HEK293 (cell line): Measurements from ENCODE around the gene HERC3.

Source experiments
- CTCF ChIA-PET: fragments of 350-600 bp; formaldehyde crosslinking; extraction: SDS; loops from one replicate; lab custom pipeline; 2021; ENCODE audit warnings: antibody characterized with exemption; lab: Yijun Ruan, JAX
- POLR2A ChIA-PET: fragments of 300-600 bp; formaldehyde crosslinking; extraction: SDS; loops from one replicate; lab custom pipeline; 2020; ENCODE audit warnings: antibody characterized with exemption, inconsistent platforms; lab: Yijun Ruan, JAX
- H3K27ac ChIP-seq: fragments of 200-500 bp; sonication (Bioruptor generic); 2 replicates; pipeline ENCODE4 v1.5.1; 2014; ENCODE audit warnings: low read depth, low read length, control low read depth, inconsistent platforms; ENCODE audit errors: extremely low read depth
- H3K36me3 ChIP-seq, 2 experiments: fragments of 200-500 bp in 1 of 2; sonication (Bioruptor generic) in 1 of 2; 1 replicate in 1 of 2; 2 replicates in 1 of 2; pipeline ENCODE4 v1.5.1; 2014 to 2017; ENCODE audit warnings: inconsistent platforms in 2 of 2, low read length in 2 of 2; ENCODE audit not compliant: control insufficient read depth in 2 of 2, insufficient read depth in 1 of 2
- H3K4me1 ChIP-seq: fragments of 200-500 bp; sonication (Bioruptor generic); 2 replicates; pipeline ENCODE4 v1.5.1; 2014; ENCODE audit warnings: mild to moderate bottlenecking, low read length, inconsistent platforms; ENCODE audit not compliant: control insufficient read depth, insufficient read depth
- H3K4me3 ChIP-seq: 2 replicates; pipeline ENCODE4 v1.5.1; 2011; ENCODE audit warnings: low read depth, mild to moderate bottlenecking, control low read depth, low read length, moderate library complexity
- H3K9me3 ChIP-seq: fragments of 200-500 bp; sonication (Bioruptor generic); 2 replicates; pipeline ENCODE4 v1.5.1; 2014; ENCODE audit warnings: low read depth, low read length, inconsistent platforms; ENCODE audit not compliant: control insufficient read depth, insufficient read depth
- FEZF1 ChIP-seq: fragments of 450-650 bp; formaldehyde crosslinking; IDR thresholded peaks from 2 replicates; pipeline ENCODE4 v1.5.1; 2016; ENCODE audit warnings: missing biosample characterization, missing genetic modification characterization
- GLIS1 ChIP-seq: fragments of 450-650 bp; formaldehyde crosslinking; IDR thresholded peaks from 2 replicates; pipeline ENCODE4 v1.5.1; 2016; ENCODE audit warnings: missing biosample characterization, missing genetic modification characterization
- GLIS2 ChIP-seq: fragments of 450-650 bp; formaldehyde crosslinking; IDR thresholded peaks from 2 replicates; pipeline ENCODE4 v1.5.1; 2016; ENCODE audit warnings: missing biosample characterization, missing genetic modification characterization
- HOXC10 ChIP-seq: sonication (generic); formaldehyde crosslinking; IDR thresholded peaks from 2 replicates; pipeline ENCODE4 v1.8.1; 2023; ENCODE audit warnings: mild to moderate bottlenecking, missing genetic modification reagents
- KLF10 ChIP-seq: fragments of 450-650 bp; IDR thresholded peaks from 2 replicates; pipeline ENCODE4 v1.5.1; 2018; ENCODE audit warnings: missing biosample characterization, mild to moderate bottlenecking, missing genetic modification characterization
- YY1 ChIP-seq: fragments of 450-650 bp; formaldehyde crosslinking; IDR thresholded peaks from 2 replicates; pipeline ENCODE4 v1.5.1; 2018; ENCODE audit warnings: missing biosample characterization, missing genetic modification characterization
- ZBTB48 ChIP-seq: fragments of 450-650 bp; formaldehyde crosslinking; IDR thresholded peaks from 2 replicates; pipeline ENCODE4 v1.5.1; 2016; ENCODE audit warnings: missing biosample characterization, missing genetic modification characterization
- ZNF155 ChIP-seq: fragments of 450-650 bp; formaldehyde crosslinking; IDR thresholded peaks from 2 replicates; pipeline ENCODE4 v1.5.1; 2016; ENCODE audit warnings: missing biosample characterization, missing genetic modification characterization
- ZNF221 ChIP-seq: fragments of 450-650 bp; formaldehyde crosslinking; IDR thresholded peaks from 2 replicates; pipeline ENCODE4 v1.5.1; 2017; ENCODE audit warnings: missing biosample characterization, missing genetic modification characterization, borderline replicate concordance
- ZNF223 ChIP-seq: fragments of 450-650 bp; formaldehyde crosslinking; IDR thresholded peaks from 2 replicates; pipeline ENCODE4 v1.5.1; 2016; ENCODE audit warnings: missing biosample characterization, missing genetic modification characterization
- ZNF248 ChIP-seq: fragments of 450-650 bp; formaldehyde crosslinking; IDR thresholded peaks from 2 replicates; pipeline ENCODE4 v1.5.1; 2017; ENCODE audit warnings: missing biosample characterization, missing genetic modification characterization
- ZNF274 ChIP-seq, 2 experiments: fragments of 200-500 bp in 1 of 2; fragments of 450-650 bp in 1 of 2; sonication (Bioruptor generic) in 1 of 2; formaldehyde crosslinking in 1 of 2; IDR thresholded peaks; 2 replicates each; pipeline versions ENCODE4 v1.5.1 to v1.6.1; 2014 to 2016; ENCODE audit warnings: borderline replicate concordance in 1 of 2, inconsistent platforms in 1 of 2, low read length in 1 of 2, missing biosample characterization in 1 of 2, missing genetic modification characterization in 1 of 2
- ZNF341 ChIP-seq: fragments of 450-650 bp; formaldehyde crosslinking; IDR thresholded peaks from 2 replicates; pipeline ENCODE4; 2016; ENCODE audit warnings: low read depth, missing biosample characterization, missing genetic modification characterization
- ZNF366 ChIP-seq: fragments of 450-650 bp; formaldehyde crosslinking; conservative IDR thresholded peaks from 2 replicates; pipeline ENCODE4 v1.5.1; 2016; ENCODE audit warnings: missing biosample characterization, missing genetic modification characterization
- ZNF37A ChIP-seq: fragments of 450-650 bp; IDR thresholded peaks from 2 replicates; pipeline ENCODE4 v1.5.1; 2018; ENCODE audit warnings: missing biosample characterization, missing genetic modification characterization
- ZNF391 ChIP-seq: fragments of 450-650 bp; formaldehyde crosslinking; IDR thresholded peaks from 2 replicates; pipeline ENCODE4 v1.5.1; 2016; ENCODE audit warnings: low read depth, missing biosample characterization, missing genetic modification characterization, borderline replicate concordance
- ZNF473 ChIP-seq: fragments of 450-650 bp; formaldehyde crosslinking; IDR thresholded peaks from 2 replicates; pipeline ENCODE4 v1.5.1; 2017; ENCODE audit warnings: missing biosample characterization, missing genetic modification characterization
- ZNF548 ChIP-seq: fragments of 450-650 bp; formaldehyde crosslinking; IDR thresholded peaks from 2 replicates; pipeline ENCODE4 v1.5.1; 2016; ENCODE audit warnings: missing biosample characterization, missing genetic modification characterization
- ZNF558 ChIP-seq: fragments of 450-650 bp; formaldehyde crosslinking; IDR thresholded peaks from 2 replicates; pipeline ENCODE4 v1.5.1; 2016; ENCODE audit warnings: missing biosample characterization, missing genetic modification characterization
- ZNF658 ChIP-seq: fragments of 450-650 bp; formaldehyde crosslinking; IDR thresholded peaks from 2 replicates; pipeline ENCODE4; 2016; ENCODE audit warnings: missing biosample characterization, missing genetic modification characterization
- ZXDB ChIP-seq: fragments of 450-650 bp; formaldehyde crosslinking; IDR thresholded peaks from 2 replicates; pipeline ENCODE4 v1.5.1; 2016; ENCODE audit warnings: missing biosample characterization, missing genetic modification characterization
- TF ChIP-seq, protein P1 (sequence below): fragments of 450-650 bp; formaldehyde crosslinking; IDR thresholded peaks from 2 replicates; pipeline ENCODE4 v1.5.1; 2016; ENCODE audit warnings: missing biosample characterization, missing genetic modification characterization
- TF ChIP-seq, protein P2 (sequence below): fragments of 450-650 bp; formaldehyde crosslinking; IDR thresholded peaks from 2 replicates; pipeline ENCODE4 v1.5.1; 2017; ENCODE audit warnings: missing biosample characterization, missing genetic modification characterization
- TF ChIP-seq, protein P3 (sequence below): fragments of 450-650 bp; formaldehyde crosslinking; IDR thresholded peaks from 2 replicates; pipeline ENCODE4 v1.5.1; 2016; ENCODE audit warnings: missing biosample characterization, missing genetic modification characterization
- TF ChIP-seq, protein P4 (sequence below): fragments of 450-650 bp; formaldehyde crosslinking; IDR thresholded peaks from 2 replicates; pipeline ENCODE4 v1.5.1; 2016; ENCODE audit warnings: missing biosample characterization, missing genetic modification characterization
- TF ChIP-seq, protein P5 (sequence below): fragments of 450-650 bp; formaldehyde crosslinking; conservative IDR thresholded peaks from 2 replicates; pipeline ENCODE4 v1.5.1; 2016; ENCODE audit warnings: low read depth, missing biosample characterization, missing genetic modification characterization

Gene HERC3

DNA sequence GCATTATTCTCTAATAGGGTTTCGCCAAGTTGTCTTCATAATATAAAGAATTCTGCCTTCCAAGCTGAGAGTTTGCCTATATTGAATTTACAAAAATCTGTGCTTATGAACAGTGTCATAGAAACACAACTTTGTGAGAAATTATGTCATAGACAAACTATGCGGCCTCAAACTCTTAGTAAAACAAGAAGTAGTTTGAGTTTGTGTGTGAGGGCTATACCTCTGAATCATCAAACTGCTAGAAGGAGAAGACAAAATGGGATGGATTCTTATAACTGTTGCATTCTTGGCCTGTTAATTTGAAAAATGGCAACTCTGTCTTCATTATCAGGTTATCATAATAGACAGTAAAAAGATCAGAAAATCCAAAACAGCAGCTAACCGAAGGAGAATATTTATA, 151.4 kb downstream of the HERC3 start:
- Histone ChIP-seq H3K27ac (no peak overlapping the region), H3K4me1 (no peaks in the 10 kb centered on the region), H3K9me3 (no peaks in the 10 kb centered on the region), H3K4me3 (no peak overlapping the region), H3K36me3 (peaks cover 0 to 39% of the 10 kb centered on the region in 2 experiments; a peak in 1 of 3 replicates)
- TF ChIP-seq, protein P1, sequence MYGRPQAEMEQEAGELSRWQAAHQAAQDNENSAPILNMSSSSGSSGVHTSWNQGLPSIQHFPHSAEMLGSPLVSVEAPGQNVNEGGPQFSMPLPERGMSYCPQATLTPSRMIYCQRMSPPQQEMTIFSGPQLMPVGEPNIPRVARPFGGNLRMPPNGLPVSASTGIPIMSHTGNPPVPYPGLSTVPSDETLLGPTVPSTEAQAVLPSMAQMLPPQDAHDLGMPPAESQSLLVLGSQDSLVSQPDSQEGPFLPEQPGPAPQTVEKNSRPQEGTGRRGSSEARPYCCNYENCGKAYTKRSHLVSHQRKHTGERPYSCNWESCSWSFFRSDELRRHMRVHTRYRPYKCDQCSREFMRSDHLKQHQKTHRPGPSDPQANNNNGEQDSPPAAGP (tag by site-specific recombination) = no peak
- TF ChIP-seq ZNF37A (no peak), KLF10 (tag by site-specific recombination) (no peak), ZNF248 (no peak), ZNF391 (tag by site-specific recombination) (no peak), ZNF473 (tag by site-specific recombination) (no peak), ZNF366 (tag by site-specific recombination) (no peak), ZNF274 (IDR thresholded peaks at IDR 0.05; ENCODE audit: low read length) (no peak), ZNF274 (tag by site-specific recombination; IDR thresholded peaks at IDR 0.05; ENCODE audit: borderline replicate concordance) (no peak), GLIS1 (tag by site-specific recombination) (no peak), ZNF221 (no peak), ZNF548 (tag by site-specific recombination) (no peak), YY1 (tag by site-specific recombination) (no peak), ZNF658 (tag by site-specific recombination) (no peak), ZNF341 (tag by site-specific recombination) (no peak), ZXDB (tag by site-specific recombination) (no peak), GLIS2 (no peak)
- TF ChIP-seq, protein P2, sequence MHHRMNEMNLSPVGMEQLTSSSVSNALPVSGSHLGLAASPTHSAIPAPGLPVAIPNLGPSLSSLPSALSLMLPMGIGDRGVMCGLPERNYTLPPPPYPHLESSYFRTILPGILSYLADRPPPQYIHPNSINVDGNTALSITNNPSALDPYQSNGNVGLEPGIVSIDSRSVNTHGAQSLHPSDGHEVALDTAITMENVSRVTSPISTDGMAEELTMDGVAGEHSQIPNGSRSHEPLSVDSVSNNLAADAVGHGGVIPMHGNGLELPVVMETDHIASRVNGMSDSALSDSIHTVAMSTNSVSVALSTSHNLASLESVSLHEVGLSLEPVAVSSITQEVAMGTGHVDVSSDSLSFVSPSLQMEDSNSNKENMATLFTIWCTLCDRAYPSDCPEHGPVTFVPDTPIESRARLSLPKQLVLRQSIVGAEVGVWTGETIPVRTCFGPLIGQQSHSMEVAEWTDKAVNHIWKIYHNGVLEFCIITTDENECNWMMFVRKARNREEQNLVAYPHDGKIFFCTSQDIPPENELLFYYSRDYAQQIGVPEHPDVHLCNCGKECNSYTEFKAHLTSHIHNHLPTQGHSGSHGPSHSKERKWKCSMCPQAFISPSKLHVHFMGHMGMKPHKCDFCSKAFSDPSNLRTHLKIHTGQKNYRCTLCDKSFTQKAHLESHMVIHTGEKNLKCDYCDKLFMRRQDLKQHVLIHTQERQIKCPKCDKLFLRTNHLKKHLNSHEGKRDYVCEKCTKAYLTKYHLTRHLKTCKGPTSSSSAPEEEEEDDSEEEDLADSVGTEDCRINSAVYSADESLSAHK (tag by site-specific recombination) = no peak
- POLR2A ChIA-PET = no interaction called here
- CTCF ChIA-PET = no interaction called here

DNA sequence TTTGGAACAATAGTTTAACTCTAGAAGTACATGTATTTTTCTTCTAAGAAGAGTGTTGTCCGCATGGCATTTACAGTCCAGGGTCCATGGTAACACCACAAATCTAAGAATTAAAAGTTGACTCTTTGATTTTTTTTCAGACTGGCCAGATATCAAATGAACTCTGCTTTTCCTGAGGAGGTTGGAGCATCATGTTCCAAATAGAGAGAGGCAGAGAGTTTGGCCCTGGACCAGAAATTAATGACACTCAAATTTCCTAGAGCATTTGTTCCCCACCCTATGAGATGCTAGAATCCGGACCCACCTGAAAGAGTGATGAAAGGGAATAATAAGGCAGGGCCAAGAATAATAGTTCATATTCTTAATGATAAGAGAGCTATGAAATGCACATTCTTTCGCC, 152.3 kb downstream of the HERC3 start:
- H3K36me3 ChIP-seq = peaks cover 0 to 45% of the 10 kb centered on the region in 2 experiments; a peak in 1 of 3 replicates
- no peaks in the 10 kb centered on the region for H3K4me1 ChIP-seq
- POLR2A ChIA-PET = no interaction called here
- H3K4me3 ChIP-seq = no peak overlapping the region
- CTCF ChIA-PET = no interaction called here
- H3K27ac ChIP-seq = no peak overlapping the region
- H3K9me3 ChIP-seq = no peaks in the 10 kb centered on the region
- TF ChIP-seq FEZF1 (no peak), ZNF658 (tag by site-specific recombination) (no peak), ZNF558 (tag by site-specific recombination) (no peak), ZNF155 (tag by site-specific recombination) (no peak), ZNF223 (tag by site-specific recombination) (no peak), HOXC10 (CRISPR knock-in tag) (no peak), ZBTB48 (no peak)
- TF ChIP-seq, protein P3, sequence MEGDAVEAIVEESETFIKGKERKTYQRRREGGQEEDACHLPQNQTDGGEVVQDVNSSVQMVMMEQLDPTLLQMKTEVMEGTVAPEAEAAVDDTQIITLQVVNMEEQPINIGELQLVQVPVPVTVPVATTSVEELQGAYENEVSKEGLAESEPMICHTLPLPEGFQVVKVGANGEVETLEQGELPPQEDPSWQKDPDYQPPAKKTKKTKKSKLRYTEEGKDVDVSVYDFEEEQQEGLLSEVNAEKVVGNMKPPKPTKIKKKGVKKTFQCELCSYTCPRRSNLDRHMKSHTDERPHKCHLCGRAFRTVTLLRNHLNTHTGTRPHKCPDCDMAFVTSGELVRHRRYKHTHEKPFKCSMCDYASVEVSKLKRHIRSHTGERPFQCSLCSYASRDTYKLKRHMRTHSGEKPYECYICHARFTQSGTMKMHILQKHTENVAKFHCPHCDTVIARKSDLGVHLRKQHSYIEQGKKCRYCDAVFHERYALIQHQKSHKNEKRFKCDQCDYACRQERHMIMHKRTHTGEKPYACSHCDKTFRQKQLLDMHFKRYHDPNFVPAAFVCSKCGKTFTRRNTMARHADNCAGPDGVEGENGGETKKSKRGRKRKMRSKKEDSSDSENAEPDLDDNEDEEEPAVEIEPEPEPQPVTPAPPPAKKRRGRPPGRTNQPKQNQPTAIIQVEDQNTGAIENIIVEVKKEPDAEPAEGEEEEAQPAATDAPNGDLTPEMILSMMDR (tag by site-specific recombination) = no peak
- TF ChIP-seq, protein P4, sequence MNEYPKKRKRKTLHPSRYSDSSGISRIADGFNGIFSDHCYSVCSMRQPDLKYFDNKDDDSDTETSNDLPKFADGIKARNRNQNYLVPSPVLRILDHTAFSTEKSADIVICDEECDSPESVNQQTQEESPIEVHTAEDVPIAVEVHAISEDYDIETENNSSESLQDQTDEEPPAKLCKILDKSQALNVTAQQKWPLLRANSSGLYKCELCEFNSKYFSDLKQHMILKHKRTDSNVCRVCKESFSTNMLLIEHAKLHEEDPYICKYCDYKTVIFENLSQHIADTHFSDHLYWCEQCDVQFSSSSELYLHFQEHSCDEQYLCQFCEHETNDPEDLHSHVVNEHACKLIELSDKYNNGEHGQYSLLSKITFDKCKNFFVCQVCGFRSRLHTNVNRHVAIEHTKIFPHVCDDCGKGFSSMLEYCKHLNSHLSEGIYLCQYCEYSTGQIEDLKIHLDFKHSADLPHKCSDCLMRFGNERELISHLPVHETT (tag by site-specific recombination) = no peak
- TF ChIP-seq, protein P5, sequence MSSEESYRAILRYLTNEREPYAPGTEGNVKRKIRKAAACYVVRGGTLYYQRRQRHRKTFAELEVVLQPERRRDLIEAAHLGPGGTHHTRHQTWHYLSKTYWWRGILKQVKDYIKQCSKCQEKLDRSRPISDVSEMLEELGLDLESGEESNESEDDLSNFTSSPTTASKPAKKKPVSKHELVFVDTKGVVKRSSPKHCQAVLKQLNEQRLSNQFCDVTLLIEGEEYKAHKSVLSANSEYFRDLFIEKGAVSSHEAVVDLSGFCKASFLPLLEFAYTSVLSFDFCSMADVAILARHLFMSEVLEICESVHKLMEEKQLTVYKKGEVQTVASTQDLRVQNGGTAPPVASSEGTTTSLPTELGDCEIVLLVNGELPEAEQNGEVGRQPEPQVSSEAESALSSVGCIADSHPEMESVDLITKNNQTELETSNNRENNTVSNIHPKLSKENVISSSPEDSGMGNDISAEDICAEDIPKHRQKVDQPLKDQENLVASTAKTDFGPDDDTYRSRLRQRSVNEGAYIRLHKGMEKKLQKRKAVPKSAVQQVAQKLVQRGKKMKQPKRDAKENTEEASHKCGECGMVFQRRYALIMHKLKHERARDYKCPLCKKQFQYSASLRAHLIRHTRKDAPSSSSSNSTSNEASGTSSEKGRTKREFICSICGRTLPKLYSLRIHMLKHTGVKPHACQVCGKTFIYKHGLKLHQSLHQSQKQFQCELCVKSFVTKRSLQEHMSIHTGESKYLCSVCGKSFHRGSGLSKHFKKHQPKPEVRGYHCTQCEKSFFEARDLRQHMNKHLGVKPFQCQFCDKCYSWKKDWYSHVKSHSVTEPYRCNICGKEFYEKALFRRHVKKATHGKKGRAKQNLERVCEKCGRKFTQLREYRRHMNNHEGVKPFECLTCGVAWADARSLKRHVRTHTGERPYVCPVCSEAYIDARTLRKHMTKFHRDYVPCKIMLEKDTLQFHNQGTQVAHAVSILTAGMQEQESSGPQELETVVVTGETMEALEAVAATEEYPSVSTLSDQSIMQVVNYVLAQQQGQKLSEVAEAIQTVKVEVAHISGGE (tag by site-specific recombination) = no peak
- TF ChIP-seq, protein P1 (tag by site-specific recombination) = no peak
